H9 (cell line): ENCODE results near the gene TMC1. TPM values are rescaled to one million over a fixed set of nuclear protein-coding genes. Genes with fewer than 3 reads are reported as not detected.

ENCODE experiments used
- DNase-seq: peaks from one replicate; pipeline ENCODE4 v3.0.0-alpha.2; 2017
- H2AFZ ChIP-seq: one replicate; pipeline ENCODE4 v1.6.1; 2013; ENCODE audit warnings: mild to moderate bottlenecking, low read length, control low read depth, moderate library complexity
- H2AK5ac ChIP-seq: 2 replicates; pipeline ENCODE4 v1.6.1; 2013; ENCODE audit warnings: low read length, control low read depth, mixed read lengths; ENCODE audit not compliant: insufficient read length
- H2BK120ac ChIP-seq: one replicate; pipeline ENCODE4 v1.6.1; 2013; ENCODE audit warnings: low read depth, mild to moderate bottlenecking, low read length, control low read depth, inconsistent platforms; ENCODE audit not compliant: poor library complexity, severe bottlenecking
- H2BK12ac ChIP-seq: 2 replicates; pipeline ENCODE4 v1.6.1; 2013; ENCODE audit warnings: low read length, control low read depth, mixed read lengths, low read depth; ENCODE audit not compliant: insufficient read length
- H2BK15ac ChIP-seq: 2 replicates; pipeline ENCODE4 v1.6.1; 2013; ENCODE audit warnings: low read depth, low read length, control low read depth
- H2BK20ac ChIP-seq: one replicate; pipeline ENCODE4 v1.6.1; 2013; ENCODE audit warnings: low read depth, mild to moderate bottlenecking, low read length, control low read depth, inconsistent platforms; ENCODE audit not compliant: poor library complexity, severe bottlenecking
- H2BK5ac ChIP-seq: 2 replicates; pipeline ENCODE4 v1.6.1; 2013; ENCODE audit warnings: low read length, control low read depth, mixed read lengths; ENCODE audit not compliant: insufficient read length
- H3K14ac ChIP-seq: 2 replicates; pipeline ENCODE4 v1.6.1; 2013; ENCODE audit warnings: low read length, control low read depth; ENCODE audit not compliant: insufficient read depth
- H3K18ac ChIP-seq: 2 replicates; pipeline ENCODE4 v1.6.1; 2013; ENCODE audit warnings: low read depth, mild to moderate bottlenecking, mixed read lengths, low read length, control low read depth; ENCODE audit not compliant: insufficient read length
- H3K23ac ChIP-seq: 2 replicates; pipeline ENCODE4 v1.6.1; 2013; ENCODE audit warnings: low read length, control low read depth, mixed read lengths, low read depth; ENCODE audit not compliant: insufficient read length
- H3K23me2 ChIP-seq: 2 replicates; pipeline ENCODE4 v1.6.1; 2013; ENCODE audit warnings: low read depth, mild to moderate bottlenecking, mixed read lengths, low read length, control low read depth; ENCODE audit not compliant: insufficient read length, poor library complexity, severe bottlenecking
- H3K27ac ChIP-seq: 2 replicates; pipeline ENCODE4 v1.5.1; 2013; ENCODE audit warnings: low read length, control low read depth, mixed read lengths, low read depth; ENCODE audit not compliant: insufficient read length
- H3K27me3 ChIP-seq: 2 replicates; pipeline ENCODE4 v1.6.1; 2013; ENCODE audit warnings: low read length, control low read depth, inconsistent platforms; ENCODE audit not compliant: insufficient read depth
- H3K4ac ChIP-seq: 2 replicates; pipeline ENCODE4 v1.6.1; 2013; ENCODE audit warnings: low read depth, mild to moderate bottlenecking, control low read depth, inconsistent platforms, low read length, moderate library complexity
- H3K4me1 ChIP-seq: 2 replicates; pipeline ENCODE4 v1.6.1; 2013; ENCODE audit warnings: low read length, control low read depth, inconsistent platforms; ENCODE audit not compliant: insufficient read depth
- H3K4me2 ChIP-seq: 2 replicates; pipeline ENCODE4 v1.6.1; 2013; ENCODE audit warnings: low read length, control low read depth, mixed read lengths; ENCODE audit not compliant: insufficient read length, insufficient read depth
- H3K56ac ChIP-seq: 2 replicates; pipeline ENCODE4 v1.6.1; 2013; ENCODE audit warnings: low read depth, mild to moderate bottlenecking, mixed read lengths, low read length, control low read depth; ENCODE audit not compliant: insufficient read length
- H3K79me1 ChIP-seq: 2 replicates; pipeline ENCODE4 v1.6.1; 2013; ENCODE audit warnings: low read depth, mild to moderate bottlenecking, moderate library complexity, low read length, control low read depth, inconsistent platforms; ENCODE audit not compliant: insufficient read depth, poor library complexity, severe bottlenecking
- H3K79me2 ChIP-seq: 2 replicates; pipeline ENCODE4 v1.6.1; 2013; ENCODE audit warnings: low read length, control low read depth, inconsistent platforms; ENCODE audit not compliant: insufficient read depth
- H3K9ac ChIP-seq: 2 replicates; pipeline ENCODE4 v1.6.1; 2013; ENCODE audit warnings: low read length, control low read depth, mixed read lengths; ENCODE audit not compliant: insufficient read length; ENCODE audit errors: extremely low read depth
- H3K9me3 ChIP-seq: one replicate; pipeline ENCODE4 v1.6.1; 2013; ENCODE audit warnings: low read depth, low read length, inconsistent platforms; ENCODE audit not compliant: control insufficient read depth
- H3T11ph ChIP-seq: one replicate; pipeline ENCODE4 v1.6.1; 2013; ENCODE audit warnings: mild to moderate bottlenecking, low read length, control low read depth, inconsistent platforms
- H4K20me1 ChIP-seq: one replicate; pipeline ENCODE4 v1.6.1; 2013; ENCODE audit not compliant: control insufficient read depth, insufficient read length, insufficient read depth
- H4K5ac ChIP-seq: 2 replicates; pipeline ENCODE4 v1.6.1; 2013; ENCODE audit warnings: low read depth, mild to moderate bottlenecking, mixed read lengths, low read length, control low read depth; ENCODE audit not compliant: insufficient read length
- H4K8ac ChIP-seq: replicated peaks from 2 replicates; pipeline ENCODE4 v1.6.1; 2013; ENCODE audit warnings: low read length, control low read depth, mixed read lengths, low read depth; ENCODE audit not compliant: insufficient read length
- H4K91ac ChIP-seq: 2 replicates; pipeline ENCODE4 v1.6.1; 2013; ENCODE audit warnings: low read depth, mild to moderate bottlenecking, moderate library complexity, mixed read lengths, low read length, control low read depth; ENCODE audit not compliant: insufficient read length
- H3K27ac Mint-ChIP-seq, 3 experiments: 2 replicates in 2 of 3; 3 replicates in 1 of 3; pipeline ENCODE4 v1.8.0; 2020 to 2021; ENCODE audit warnings: mixed read lengths in 3 of 3, mild to moderate bottlenecking in 1 of 3, moderate library complexity in 1 of 3
- H3K27me3 Mint-ChIP-seq: 2 replicates; pipeline ENCODE4 v1.8.0; 2021; ENCODE audit warnings: low read depth, mild to moderate bottlenecking, moderate library complexity, mixed read lengths
- H3K36me3 Mint-ChIP-seq, 3 experiments: 2 replicates in 2 of 3; 3 replicates in 1 of 3; pipeline ENCODE4 v1.8.0; 2020 to 2021; ENCODE audit warnings: low read depth in 3 of 3, mixed read lengths in 3 of 3; ENCODE audit not compliant: insufficient read depth in 1 of 3
- H3K4me1 Mint-ChIP-seq, 2 experiments: 2 replicates each; pipeline ENCODE4 v1.8.0; 2020; ENCODE audit warnings: mixed read lengths in 2 of 2
- H3K4me3 Mint-ChIP-seq, 2 experiments: 2 replicates in 1 of 2; 3 replicates in 1 of 2; pipeline ENCODE4 v1.8.0; 2020 to 2021; ENCODE audit warnings: mild to moderate bottlenecking in 2 of 2, mixed read lengths in 2 of 2, moderate library complexity in 1 of 2
- H3K9me3 Mint-ChIP-seq, 2 experiments: 2 replicates in 1 of 2; 3 replicates in 1 of 2; pipeline ENCODE4 v1.8.0; 2020; ENCODE audit warnings: mild to moderate bottlenecking in 2 of 2, mixed read lengths in 2 of 2, moderate library complexity in 1 of 2
- WGBS: extraction: QIAGEN DNeasy Blood & Tissue Kit; methylation state at CpG from one replicate; pipeline ENCODE4 v1.1.7; 2013; ENCODE audit warnings: missing lambda C conversion rate, low lambda C conversion rate, mixed read lengths; ENCODE audit not compliant: insufficient read length; ENCODE audit errors: extremely low coverage; 5-methylcytosine and 5-hydroxymethylcytosine counted together
- total RNA-seq: library from RNA; stranded (reverse); gene quantifications from 2 replicates; pipeline ENCODE4 v1.2.1, GENCODE V29; 2021
- TF ChIP-seq, protein P1 (sequence below): fragments of 200-600 bp; sonication (generic); conservative IDR thresholded peaks from 3 replicates; pipeline ENCODE4 v1.8.0; 2021; ENCODE audit warnings: antibody characterized with exemption, mild to moderate bottlenecking

TMC1 gene
- total RNA-seq, 1 experiment from 2014 or later: 2.4 TPM

DNA sequence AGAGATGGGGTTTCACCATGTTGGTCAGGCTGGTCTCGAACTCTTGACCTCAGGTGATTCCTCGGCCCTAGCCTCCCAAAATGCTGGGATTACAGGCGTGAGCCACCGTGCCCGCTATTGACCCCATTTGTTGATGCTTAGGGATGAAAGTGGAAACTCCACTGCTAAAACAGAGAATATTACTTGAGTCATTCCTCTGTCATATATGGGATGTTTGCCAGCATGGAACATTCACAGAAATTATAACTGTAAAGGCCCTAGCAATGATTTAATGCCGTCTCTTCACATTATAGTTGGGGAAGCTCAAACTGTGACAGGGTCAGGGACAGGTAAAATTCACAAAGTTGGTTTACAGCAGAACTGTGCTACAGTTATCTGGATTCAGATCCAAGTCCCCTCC is 94.5 kb downstream of the TMC1 start:
- H3K4me2 ChIP-seq: no peak overlapping the region
- no peak overlapping the region for H4K91ac ChIP-seq
- no peak overlapping the region for H4K8ac ChIP-seq
- H3K36me3 Mint-ChIP-seq: no peaks in the 10 kb centered on the region; a peak in 1 of 7 replicates
- no peaks in the 10 kb centered on the region for H3K79me1 ChIP-seq
- H3K4me3 Mint-ChIP-seq: no peak overlapping the region
- TF ChIP-seq, protein P1, sequence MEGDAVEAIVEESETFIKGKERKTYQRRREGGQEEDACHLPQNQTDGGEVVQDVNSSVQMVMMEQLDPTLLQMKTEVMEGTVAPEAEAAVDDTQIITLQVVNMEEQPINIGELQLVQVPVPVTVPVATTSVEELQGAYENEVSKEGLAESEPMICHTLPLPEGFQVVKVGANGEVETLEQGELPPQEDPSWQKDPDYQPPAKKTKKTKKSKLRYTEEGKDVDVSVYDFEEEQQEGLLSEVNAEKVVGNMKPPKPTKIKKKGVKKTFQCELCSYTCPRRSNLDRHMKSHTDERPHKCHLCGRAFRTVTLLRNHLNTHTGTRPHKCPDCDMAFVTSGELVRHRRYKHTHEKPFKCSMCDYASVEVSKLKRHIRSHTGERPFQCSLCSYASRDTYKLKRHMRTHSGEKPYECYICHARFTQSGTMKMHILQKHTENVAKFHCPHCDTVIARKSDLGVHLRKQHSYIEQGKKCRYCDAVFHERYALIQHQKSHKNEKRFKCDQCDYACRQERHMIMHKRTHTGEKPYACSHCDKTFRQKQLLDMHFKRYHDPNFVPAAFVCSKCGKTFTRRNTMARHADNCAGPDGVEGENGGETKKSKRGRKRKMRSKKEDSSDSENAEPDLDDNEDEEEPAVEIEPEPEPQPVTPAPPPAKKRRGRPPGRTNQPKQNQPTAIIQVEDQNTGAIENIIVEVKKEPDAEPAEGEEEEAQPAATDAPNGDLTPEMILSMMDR: no peak
- H3K27ac ChIP-seq: no peak overlapping the region
- no peaks in the 10 kb centered on the region; the same call in 1 of the 2 replicates for H3K27me3 ChIP-seq
- no peaks in the 10 kb centered on the region for H3K27me3 Mint-ChIP-seq
- peaks cover 0 to 3% of the 10 kb centered on the region in 2 experiments; a peak in 2 of 5 replicates for H3K9me3 Mint-ChIP-seq
- H3K27ac Mint-ChIP-seq: no peak overlapping the region; a peak in 1 of 7 replicates
- DNase-seq: no peak
- H3K23me2 ChIP-seq: no peaks in the 10 kb centered on the region
- no peaks in the 10 kb centered on the region for H3K4me1 ChIP-seq
- no CpG with 5 or more reads among the region's 6 CpGs for WGBS
- H3K18ac ChIP-seq: no peak overlapping the region
- no peak overlapping the region for H3T11ph ChIP-seq
- H2AFZ ChIP-seq: no peak overlapping the region
- H3K4me1 Mint-ChIP-seq: peaks cover 0 to 7% of the 10 kb centered on the region in 2 experiments; a peak in 3 of 4 replicates
- H2BK20ac ChIP-seq: no peak overlapping the region
- H3K14ac ChIP-seq: no peak overlapping the region
- no peak overlapping the region for H2AK5ac ChIP-seq
- no peak overlapping the region for H2BK5ac ChIP-seq
- no peak overlapping the region for H2BK120ac ChIP-seq
- H3K9me3 ChIP-seq: no peaks in the 10 kb centered on the region
- H3K9ac ChIP-seq: no peak overlapping the region
- H3K79me2 ChIP-seq: no peaks in the 10 kb centered on the region
- no peak overlapping the region for H3K56ac ChIP-seq
- H2BK12ac ChIP-seq: no peak overlapping the region
- no peak overlapping the region for H3K4ac ChIP-seq
- H4K20me1 ChIP-seq: no peaks in the 10 kb centered on the region
- no peak overlapping the region for H2BK15ac ChIP-seq
- H3K23ac ChIP-seq: no peak overlapping the region
- no peak overlapping the region for H4K5ac ChIP-seq
